ENCODE measurements around the gene IGFBP6. TPM values are rescaled to one million over a fixed set of nuclear protein-coding genes. Genes with fewer than 3 reads are reported as not detected.

The IGFBP6 gene
- total RNA-seq, 1 experiment from 2014 or later: 4.2 TPM

DNA sequence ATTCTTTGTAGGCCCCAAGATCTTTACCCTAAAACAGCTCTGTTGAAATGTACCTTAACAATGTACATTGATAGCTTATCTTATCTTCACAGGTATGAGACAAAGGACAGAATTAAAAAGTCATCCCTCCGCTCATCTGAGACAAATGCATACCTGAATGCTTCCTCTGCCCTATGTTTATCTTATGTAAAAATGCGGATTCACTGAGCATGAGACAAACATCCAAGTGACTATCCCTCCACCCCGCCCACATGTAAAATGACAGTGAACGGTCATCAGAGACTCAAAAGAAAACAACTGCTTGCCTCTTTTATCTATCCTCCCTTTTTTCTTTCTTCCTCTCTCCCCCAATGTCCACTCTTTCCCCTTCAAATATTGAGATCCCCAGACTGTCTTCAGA is 45.9 kb downstream of the IGFBP6 start:
- Histone ChIP-seq H4K91ac (ENCODE audit: insufficient read length, low read depth, low read length) (no peak overlapping the region), H3K23ac (ENCODE audit: insufficient read length, low read depth, low read length) (no peak overlapping the region), H2BK15ac (ENCODE audit: low read depth, low read length) (no peak overlapping the region), H4K5ac (ENCODE audit: insufficient read length, low read depth, low read length) (no peak overlapping the region), H3K9ac (ENCODE audit: extremely low read depth, insufficient read length, low read length) (no peak overlapping the region), H4K8ac (replicated peaks; ENCODE audit: insufficient read length, low read depth, low read length) (no peak overlapping the region), H3K79me1 (ENCODE audit: insufficient read depth, low read depth, low read length, poor library complexity, severe bottlenecking) (no peaks in the 10 kb centered on the region), H3K27ac (ENCODE audit: insufficient read length, low read depth, low read length) (no peak overlapping the region), H3K18ac (ENCODE audit: insufficient read length, low read depth, low read length) (no peak overlapping the region), H3K56ac (ENCODE audit: insufficient read length, low read depth, low read length) (no peak overlapping the region), H3T11ph (ENCODE audit: low read length) (no peak overlapping the region), H3K79me2 (ENCODE audit: insufficient read depth, low read length) (peaks cover 2% of the 10 kb centered on the region; the same call in 1 of the 2 replicates), H2BK5ac (ENCODE audit: insufficient read length, low read length) (no peak overlapping the region), H3K14ac (ENCODE audit: insufficient read depth, low read length) (no peak overlapping the region), H4K20me1 (ENCODE audit: control insufficient read depth, insufficient read depth, insufficient read length) (no peaks in the 10 kb centered on the region), H3K4me2 (ENCODE audit: insufficient read depth, insufficient read length, low read length) (no peak overlapping the region), H2AK5ac (ENCODE audit: insufficient read length, low read length) (no peak overlapping the region), H2BK120ac (ENCODE audit: low read depth, low read length, poor library complexity, severe bottlenecking) (no peak overlapping the region), H2BK20ac (ENCODE audit: low read depth, low read length, poor library complexity, severe bottlenecking) (no peak overlapping the region), H3K9me3 (ENCODE audit: control insufficient read depth, low read depth, low read length) (peaks cover 17% of the 10 kb centered on the region), H3K4me1 (ENCODE audit: insufficient read depth, low read length) (no peaks in the 10 kb centered on the region), H3K4ac (ENCODE audit: low read depth, low read length) (no peak overlapping the region), H2AFZ (ENCODE audit: low read length) (no peak overlapping the region), H3K27me3 (ENCODE audit: insufficient read depth, low read length) (no peaks in the 10 kb centered on the region), H2BK12ac (ENCODE audit: insufficient read length, low read depth, low read length) (no peak overlapping the region), H3K23me2 (ENCODE audit: insufficient read length, low read depth, low read length, poor library complexity, severe bottlenecking) (no peaks in the 10 kb centered on the region)
- TF ChIP-seq, protein P1, sequence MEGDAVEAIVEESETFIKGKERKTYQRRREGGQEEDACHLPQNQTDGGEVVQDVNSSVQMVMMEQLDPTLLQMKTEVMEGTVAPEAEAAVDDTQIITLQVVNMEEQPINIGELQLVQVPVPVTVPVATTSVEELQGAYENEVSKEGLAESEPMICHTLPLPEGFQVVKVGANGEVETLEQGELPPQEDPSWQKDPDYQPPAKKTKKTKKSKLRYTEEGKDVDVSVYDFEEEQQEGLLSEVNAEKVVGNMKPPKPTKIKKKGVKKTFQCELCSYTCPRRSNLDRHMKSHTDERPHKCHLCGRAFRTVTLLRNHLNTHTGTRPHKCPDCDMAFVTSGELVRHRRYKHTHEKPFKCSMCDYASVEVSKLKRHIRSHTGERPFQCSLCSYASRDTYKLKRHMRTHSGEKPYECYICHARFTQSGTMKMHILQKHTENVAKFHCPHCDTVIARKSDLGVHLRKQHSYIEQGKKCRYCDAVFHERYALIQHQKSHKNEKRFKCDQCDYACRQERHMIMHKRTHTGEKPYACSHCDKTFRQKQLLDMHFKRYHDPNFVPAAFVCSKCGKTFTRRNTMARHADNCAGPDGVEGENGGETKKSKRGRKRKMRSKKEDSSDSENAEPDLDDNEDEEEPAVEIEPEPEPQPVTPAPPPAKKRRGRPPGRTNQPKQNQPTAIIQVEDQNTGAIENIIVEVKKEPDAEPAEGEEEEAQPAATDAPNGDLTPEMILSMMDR (conservative IDR thresholded peaks at IDR 0.05): no peak
- Mint-ChIP-seq H3K4me3 (no peak overlapping the region), H3K36me3 (ENCODE audit: insufficient read depth in 1 of 3, low read depth in 3 of 3) (peaks cover 0 to 5% (median 4%) of the 10 kb centered on the region in 3 experiments; a peak in 3 of 7 replicates), H3K27me3 (ENCODE audit: low read depth) (peaks cover 11% of the 10 kb centered on the region), H3K4me1 (no peaks in the 10 kb centered on the region), H3K27ac (no peak overlapping the region), H3K9me3 (peaks cover 18% of the 10 kb centered on the region in 2 experiments)
- no peak for DNase-seq
- no CpG with 5 or more reads among the region's 4 CpGs for WGBS (ENCODE audit: extremely low coverage, insufficient read length, low lambda C conversion rate)
